H1 (cell line): ENCODE results near the gene GABRR1.

ENCODE experiments used
- BRCA1 ChIP-seq: IDR thresholded peaks from 2 replicates; pipeline ENCODE4 v1.6.1; 2012; ENCODE audit warnings: low read depth, low read length, improper control_type of control experiment
- EZH2 ChIP-seq: fragments of 200-600 bp; sonication (generic); IDR thresholded peaks from 2 replicates; pipeline ENCODE4 v1.7.1; 2012; ENCODE audit warnings: low read depth, mild to moderate bottlenecking, moderate library complexity, low read length, inconsistent platforms; ENCODE audit not compliant: severe bottlenecking
- GTF2F1 ChIP-seq: IDR thresholded peaks from 2 replicates; pipeline ENCODE4 v1.6.1; 2012; ENCODE audit warnings: low read depth, low read length, improper control_type of control experiment, borderline replicate concordance
- HDAC2 ChIP-seq, 2 experiments: fragments of 300-600 bp in 1 of 2; sonication (generic) in 1 of 2; IDR thresholded peaks; 2 replicates each; pipeline ENCODE4 v1.6.1; 2011 to 2012; ENCODE audit warnings: low read depth in 2 of 2, low read length in 2 of 2, mild to moderate bottlenecking in 2 of 2, moderate library complexity in 2 of 2, borderline replicate concordance in 1 of 2, inconsistent platforms in 1 of 2
- JUN ChIP-seq: IDR thresholded peaks from 2 replicates; pipeline ENCODE4 v1.6.1; 2011; ENCODE audit warnings: low read depth, mild to moderate bottlenecking, improper control_type of control experiment, low read length
- JUND ChIP-seq: IDR thresholded peaks from 2 replicates; pipeline ENCODE4 v1.6.1; 2011; ENCODE audit warnings: mild to moderate bottlenecking, improper control_type of control experiment, low read length
- POLR2A ChIP-seq, 2 experiments: IDR thresholded peaks; 1 replicate in 1 of 2; 2 replicates in 1 of 2; pipeline ENCODE4 v1.6.1; 2011; ENCODE audit warnings: low read depth in 2 of 2, low read length in 2 of 2, mild to moderate bottlenecking in 2 of 2; ENCODE audit errors: control extremely low read depth in 1 of 2
- POLR2AphosphoS5 ChIP-seq: IDR thresholded peaks from 2 replicates; pipeline ENCODE4 v1.6.1; 2011; ENCODE audit warnings: low read depth, low read length
- RNF2 ChIP-seq: fragments of 200-900, 300-1000 bp; sonication (generic); IDR thresholded peaks from 2 replicates; pipeline ENCODE4 v1.7.1; 2016; ENCODE audit warnings: borderline replicate concordance, low read depth, mild to moderate bottlenecking, antibody characterized with exemption, low read length; ENCODE audit not compliant: poor library complexity, severe bottlenecking; ENCODE audit errors: missing control alignments
- SIN3A ChIP-seq, 2 experiments: IDR thresholded peaks in 1 of 2; conservative IDR thresholded peaks in 1 of 2; 2 replicates each; pipeline ENCODE4 v1.6.1; 2011 to 2012; ENCODE audit warnings: low read length in 2 of 2, improper control_type of control experiment in 1 of 2, low read depth in 1 of 2, mild to moderate bottlenecking in 1 of 2
- TAF1 ChIP-seq: IDR thresholded peaks from 2 replicates; pipeline ENCODE4 v1.6.1; 2011; ENCODE audit warnings: mild to moderate bottlenecking, low read depth, low read length
- TEAD4 ChIP-seq: IDR thresholded peaks from 2 replicates; pipeline ENCODE4 v1.6.1; 2012; ENCODE audit warnings: low read depth, low read length, inconsistent platforms, mixed read lengths
- ZNF274 ChIP-seq: IDR thresholded peaks from 2 replicates; pipeline ENCODE4 v1.7.0; 2012; ENCODE audit warnings: low read length, borderline replicate concordance; ENCODE audit errors: extremely low read depth
- TF ChIP-seq, protein P1 (sequence below), 3 experiments: IDR thresholded peaks; 1 replicate in 2 of 3; 2 replicates in 1 of 3; pipeline versions ENCODE4 v1.5.1 to v1.6.1; 2011; ENCODE audit warnings: low read length in 3 of 3, mild to moderate bottlenecking in 3 of 3, inconsistent platforms in 2 of 3, low read depth in 1 of 3, moderate library complexity in 1 of 3; ENCODE audit not compliant: insufficient read depth in 1 of 3; ENCODE audit errors: control extremely low read depth in 1 of 3

- TF ChIP-seq JUND: no peak
- TF ChIP-seq, protein P1, sequence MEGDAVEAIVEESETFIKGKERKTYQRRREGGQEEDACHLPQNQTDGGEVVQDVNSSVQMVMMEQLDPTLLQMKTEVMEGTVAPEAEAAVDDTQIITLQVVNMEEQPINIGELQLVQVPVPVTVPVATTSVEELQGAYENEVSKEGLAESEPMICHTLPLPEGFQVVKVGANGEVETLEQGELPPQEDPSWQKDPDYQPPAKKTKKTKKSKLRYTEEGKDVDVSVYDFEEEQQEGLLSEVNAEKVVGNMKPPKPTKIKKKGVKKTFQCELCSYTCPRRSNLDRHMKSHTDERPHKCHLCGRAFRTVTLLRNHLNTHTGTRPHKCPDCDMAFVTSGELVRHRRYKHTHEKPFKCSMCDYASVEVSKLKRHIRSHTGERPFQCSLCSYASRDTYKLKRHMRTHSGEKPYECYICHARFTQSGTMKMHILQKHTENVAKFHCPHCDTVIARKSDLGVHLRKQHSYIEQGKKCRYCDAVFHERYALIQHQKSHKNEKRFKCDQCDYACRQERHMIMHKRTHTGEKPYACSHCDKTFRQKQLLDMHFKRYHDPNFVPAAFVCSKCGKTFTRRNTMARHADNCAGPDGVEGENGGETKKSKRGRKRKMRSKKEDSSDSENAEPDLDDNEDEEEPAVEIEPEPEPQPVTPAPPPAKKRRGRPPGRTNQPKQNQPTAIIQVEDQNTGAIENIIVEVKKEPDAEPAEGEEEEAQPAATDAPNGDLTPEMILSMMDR (IDR thresholded peaks at IDR 0.05; ENCODE audit: control extremely low read depth in 1 of 3, insufficient read depth in 1 of 3, low read depth in 1 of 3, low read length in 3 of 3): no peak
- no peak for TF ChIP-seq ZNF274
- no peak for TF ChIP-seq BRCA1
- no peak for TF ChIP-seq SIN3A (conservative IDR thresholded peaks at IDR 0.05 in 1 of 2, IDR thresholded peaks at IDR 0.05 in 1 of 2; ENCODE audit: low read depth in 1 of 2, low read length in 2 of 2)
- TF ChIP-seq POLR2A (IDR thresholded peaks at IDR 0.05; ENCODE audit: control extremely low read depth in 1 of 2, low read depth in 2 of 2, low read length in 2 of 2): no peak
- TF ChIP-seq HDAC2 (IDR thresholded peaks at IDR 0.05; ENCODE audit: borderline replicate concordance in 1 of 2, low read depth in 2 of 2, low read length in 2 of 2): no peak
- TF ChIP-seq GTF2F1: no peak
- no peak for TF ChIP-seq JUN
- TF ChIP-seq POLR2AphosphoS5: no peak
- no peak for TF ChIP-seq RNF2
- no peak for TF ChIP-seq TEAD4
- no peak for TF ChIP-seq EZH2
- TF ChIP-seq TAF1: no peak
These were observed 55.1 kb downstream of the GABRR1 start for GRCh38 chr6:89162047-89162371.
